Osteocyte (in vitro differentiated cells): Measurements from ENCODE around the gene TSHZ2. TPM values are rescaled to one million over a fixed set of nuclear protein-coding genes. Genes with fewer than 3 reads are reported as not detected.

Source experiments
- DNase-seq: peaks from one replicate; pipeline ENCODE4 v3.0.0; 2021; ENCODE audit warnings: mixed read lengths; ENCODE audit not compliant: unreplicated experiment; ENCODE audit errors: extremely low spot score
- H3K27ac Mint-ChIP-seq: one replicate; pipeline ENCODE4 v1.8.0; 2021; ENCODE audit warnings: mild to moderate bottlenecking, mixed read lengths; ENCODE audit not compliant: unreplicated experiment
- H3K27me3 Mint-ChIP-seq: one replicate; pipeline ENCODE4 v1.8.0; 2021; ENCODE audit warnings: mixed read lengths; ENCODE audit not compliant: unreplicated experiment
- H3K36me3 Mint-ChIP-seq: one replicate; pipeline ENCODE4 v1.8.0; 2021; ENCODE audit warnings: mixed read lengths; ENCODE audit not compliant: unreplicated experiment
- H3K4me1 Mint-ChIP-seq: one replicate; pipeline ENCODE4 v1.8.0; 2021; ENCODE audit warnings: mixed read lengths; ENCODE audit not compliant: unreplicated experiment
- H3K4me3 Mint-ChIP-seq: one replicate; pipeline ENCODE4 v1.8.0; 2021; ENCODE audit warnings: mild to moderate bottlenecking, moderate library complexity, mixed read lengths; ENCODE audit not compliant: unreplicated experiment
- H3K9me3 Mint-ChIP-seq: one replicate; pipeline ENCODE4 v1.8.0; 2021; ENCODE audit warnings: mixed read lengths; ENCODE audit not compliant: unreplicated experiment
- CTCF ChIP-seq: fragments of 200-600 bp; sonication (generic); IDR thresholded peaks from 2 replicates; pipeline ENCODE4 v1.5.0; 2021; ENCODE audit warnings: antibody characterized with exemption, mild to moderate bottlenecking, moderate library complexity
- total RNA-seq: library from RNA; stranded (reverse); gene quantifications from 2 replicates; pipeline ENCODE4 v1.2.1, GENCODE V29; 2021

Gene TSHZ2
- total RNA-seq, 1 donor from 2014 or later, result not detected

GRCh38 chr20:53406580-53406979 is 434.4 kb downstream of the TSHZ2 start:
- Mint-ChIP-seq H3K27me3 (peaks cover 2% of the 10 kb centered on the region), H3K4me1 (no peaks in the 10 kb centered on the region), H3K36me3 (no peaks in the 10 kb centered on the region), H3K27ac (no peak overlapping the region), H3K9me3 (peaks cover 8% of the 10 kb centered on the region), H3K4me3 (no peak overlapping the region)
- no peak for DNase-seq
- TF ChIP-seq CTCF, result no peak

GRCh38 chr20:53408691-53409446 is 436.7 kb downstream of the TSHZ2 start:
- Mint-ChIP-seq H3K9me3 (no peaks in the 10 kb centered on the region), H3K36me3 (no peaks in the 10 kb centered on the region), H3K27me3 (peaks cover 4% of the 10 kb centered on the region), H3K27ac (no peak overlapping the region), H3K4me1 (no peaks in the 10 kb centered on the region), H3K4me3 (no peak overlapping the region)
- no peak for TF ChIP-seq CTCF
- DNase-seq, result no peak

GRCh38 chr20:53409447-53409717 is 437.2 kb downstream of the TSHZ2 start:
- Mint-ChIP-seq H3K27ac (no peak overlapping the region), H3K4me1 (no peaks in the 10 kb centered on the region), H3K9me3 (no peaks in the 10 kb centered on the region)

GRCh38 chr20:53411129-53411528 is 439.0 kb downstream of the TSHZ2 start:
- H3K27me3 Mint-ChIP-seq, result peaks cover 4% of the 10 kb centered on the region
- H3K4me3 Mint-ChIP-seq, result no peak overlapping the region
- no peaks in the 10 kb centered on the region for H3K4me1 Mint-ChIP-seq
- H3K27ac Mint-ChIP-seq, result no peak overlapping the region
- no peaks in the 10 kb centered on the region for H3K9me3 Mint-ChIP-seq
- no peak for DNase-seq
- no peak for TF ChIP-seq CTCF
- no peaks in the 10 kb centered on the region for H3K36me3 Mint-ChIP-seq

More at GRCh38 chr20:53409447-53409717, 437.2 kb downstream of the TSHZ2 start:
- H3K4me3 Mint-ChIP-seq, result no peak overlapping the region
- H3K27me3 Mint-ChIP-seq, result peaks cover 4% of the 10 kb centered on the region
- no peak for DNase-seq
- TF ChIP-seq CTCF, result no peak
- H3K36me3 Mint-ChIP-seq, result no peaks in the 10 kb centered on the region

- no peak for DNase-seq
- Mint-ChIP-seq H3K27ac (no peak overlapping the region), H3K4me3 (no peak overlapping the region), H3K9me3 (no peaks in the 10 kb centered on the region), H3K36me3 (no peaks in the 10 kb centered on the region), H3K4me1 (no peaks in the 10 kb centered on the region), H3K27me3 (peaks cover 4% of the 10 kb centered on the region)
- no peak for TF ChIP-seq CTCF
These were observed 439.7 kb downstream of the TSHZ2 start for GRCh38 chr20:53411891-53412290.
